KG1 (cell line): Measurements from ENCODE around the gene MS4A10.

Experiments
- DNase-seq: peaks from one replicate; lab custom pipeline; 2025; lab: John Stamatoyannopoulos, UW

Gene MS4A10

GRCh38 chr11:60825118-60825517 is 40.0 kb downstream of the MS4A10 start:
- no peak for DNase-seq

GRCh38 chr11:60825790-60826189 is 40.7 kb downstream of the MS4A10 start:
- no peak for DNase-seq

GRCh38 chr11:60830478-60831142 is 45.5 kb downstream of the MS4A10 start:
- DNase-seq, result peak; percentile 84

GRCh38 chr11:60831143-60831500 is 46.0 kb downstream of the MS4A10 start:
- peak; percentile 84 for DNase-seq

GRCh38 chr11:60831501-60832079 is 46.5 kb downstream of the MS4A10 start:
- no peak for DNase-seq

GRCh38 chr11:60834742-60835533 is 49.8 kb downstream of the MS4A10 start:
- no peak for DNase-seq

GRCh38 chr11:60835534-60835846 is 50.4 kb downstream of the MS4A10 start:
- no peak for DNase-seq

GRCh38 chr11:60836866-60837515 is 51.9 kb downstream of the MS4A10 start:
- no peak for DNase-seq

- DNase-seq, result no peak
Observed at GRCh38 chr11:60838132-60838531, 53.0 kb downstream of the MS4A10 start.

GRCh38 chr11:60840470-60841430 is 55.6 kb downstream of the MS4A10 start:
- no peak for DNase-seq

- DNase-seq, result peak; percentile 96
Observed at GRCh38 chr11:60841797-60842667, 56.9 kb downstream of the MS4A10 start, which contains the start of gene CCDC86. TSS of gene CCDC86 (plus strand) at chr11:60842113. CDS start at chr11:60842125, 12 bp downstream.

- DNase-seq, result no peak
Observed at GRCh38 chr11:60842668-60843600, 57.8 kb downstream of the MS4A10 start.

- DNase-seq, result no peak
Observed at GRCh38 chr11:60844045-60844869, 59.1 kb downstream of the MS4A10 start.

- no peak for DNase-seq
Observed at GRCh38 chr11:60844870-60845221, 59.7 kb downstream of the MS4A10 start.

GRCh38 chr11:60845338-60845737 is 60.2 kb downstream of the MS4A10 start:
- DNase-seq, result no peak

GRCh38 chr11:60847281-60847680 is 62.1 kb downstream of the MS4A10 start:
- no peak for DNase-seq

GRCh38 chr11:60847896-60848295 is 62.8 kb downstream of the MS4A10 start:
- DNase-seq, result no peak

GRCh38 chr11:60848714-60849151 is 63.6 kb downstream of the MS4A10 start:
- DNase-seq, result no peak
